RPMI7951 (cell line): ENCODE measurements around the gene KLHL41. TPM values are rescaled to one million over a fixed set of nuclear protein-coding genes. Genes with fewer than 3 reads are reported as not detected.

ENCODE experiments used
- DNase-seq: peaks from one replicate; pipeline ENCODE4 v3.0.0-alpha.2; 2012; ENCODE audit warnings: low read depth
- total RNA-seq: library from RNA; depleted of rRNA; stranded (reverse); fragments of >200 nt; shearing (Covaris generic); gene quantifications from 2 replicates; pipeline ENCODE4 v1.2.3, GENCODE V29; 2014; rRNA removed

Gene KLHL41
- 0.12 and 0.20 TPM in 2 replicates for total RNA-seq

DNA sequence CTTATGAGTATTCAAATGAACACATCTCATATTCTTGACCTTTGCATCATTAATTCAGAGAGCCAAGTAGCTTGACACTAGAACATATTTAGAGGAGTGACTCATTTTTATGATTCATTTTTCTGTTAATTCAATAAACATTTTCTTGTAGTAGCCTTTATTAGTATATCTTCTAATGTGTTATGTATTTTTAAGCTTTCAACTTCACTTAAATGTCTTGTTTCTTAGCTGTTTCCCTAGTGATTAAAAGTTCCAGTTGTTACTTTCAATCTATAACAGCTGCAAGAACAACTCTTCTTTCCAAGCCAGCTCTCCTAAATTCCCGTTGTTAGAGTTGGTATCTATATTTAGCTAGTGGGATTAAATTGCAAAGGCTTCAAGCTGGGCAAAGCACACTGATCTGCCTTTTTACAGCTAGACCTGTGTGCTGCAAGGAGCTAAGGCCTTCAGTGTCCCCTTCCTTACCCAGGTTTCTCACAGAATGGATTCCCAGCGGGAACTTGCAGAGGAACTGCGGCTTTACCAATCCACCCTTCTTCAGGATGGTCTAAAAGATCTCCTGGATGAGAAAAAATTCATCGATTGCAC lies at the start of gene KLHL41:
Gene KLHL41, plus strand, starts transcription at position 405 of the 588 bp plus-strand sequence. Its CDS starts 77 bp downstream, at position 482.
- no peak for DNase-seq

DNA sequence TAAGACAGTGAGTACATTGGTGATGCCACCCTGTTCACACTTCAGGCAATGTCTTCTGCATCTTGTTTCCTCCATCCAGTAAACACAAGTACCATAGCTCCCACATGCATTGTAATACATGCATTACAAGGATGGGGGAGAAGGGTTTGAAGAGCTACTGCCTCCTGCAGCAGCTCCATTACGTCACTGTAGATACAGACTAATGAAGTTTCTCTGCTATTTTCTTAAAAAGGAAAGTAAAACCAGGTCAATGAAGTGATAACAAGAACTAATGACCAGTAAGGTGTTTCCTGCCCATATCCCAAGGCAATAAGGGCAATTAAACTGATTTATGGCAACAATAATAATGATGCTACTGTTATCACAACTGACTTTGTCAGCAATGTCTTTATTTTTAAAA lies 48.4 kb upstream of the KLHL41 start:
- DNase-seq = no peak

DNA sequence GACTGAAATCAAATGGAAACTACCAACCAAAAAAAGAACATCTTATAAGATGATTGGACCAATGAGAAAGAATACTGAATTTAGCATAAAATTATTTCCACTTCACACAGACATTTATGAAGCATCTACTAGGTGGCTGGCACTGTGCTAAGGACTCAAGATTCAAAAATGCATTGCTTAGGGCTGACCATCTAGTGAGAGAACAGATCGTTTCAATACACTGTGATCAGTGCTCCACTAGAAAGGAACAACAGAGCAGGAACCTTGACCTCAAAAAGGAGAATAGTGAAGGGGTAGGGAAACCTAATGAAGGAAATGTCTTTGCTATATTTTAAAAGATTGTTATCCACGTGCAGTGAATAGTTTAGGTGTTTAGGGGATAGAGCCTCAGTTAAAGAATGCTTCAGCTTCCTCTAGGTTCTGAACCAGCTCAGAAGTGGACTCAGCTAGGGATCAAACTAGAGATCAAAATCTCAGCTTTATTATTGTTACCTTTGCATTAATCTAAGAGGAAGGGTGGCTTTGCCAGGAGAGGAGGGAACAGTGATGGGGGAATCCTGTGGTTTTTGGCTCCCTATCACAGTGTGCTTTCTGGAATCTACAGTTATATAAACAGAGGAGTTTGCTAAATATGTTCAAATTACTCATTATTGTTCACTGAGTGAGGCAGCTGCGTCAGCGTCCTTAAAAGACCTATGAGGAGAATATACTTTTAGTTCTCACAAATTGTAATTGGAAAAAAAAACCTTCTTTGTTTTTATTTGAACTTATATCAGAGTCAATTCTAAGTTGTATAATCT lies 46.4 kb upstream of the KLHL41 start:
- peak; percentile 58 for DNase-seq

DNA sequence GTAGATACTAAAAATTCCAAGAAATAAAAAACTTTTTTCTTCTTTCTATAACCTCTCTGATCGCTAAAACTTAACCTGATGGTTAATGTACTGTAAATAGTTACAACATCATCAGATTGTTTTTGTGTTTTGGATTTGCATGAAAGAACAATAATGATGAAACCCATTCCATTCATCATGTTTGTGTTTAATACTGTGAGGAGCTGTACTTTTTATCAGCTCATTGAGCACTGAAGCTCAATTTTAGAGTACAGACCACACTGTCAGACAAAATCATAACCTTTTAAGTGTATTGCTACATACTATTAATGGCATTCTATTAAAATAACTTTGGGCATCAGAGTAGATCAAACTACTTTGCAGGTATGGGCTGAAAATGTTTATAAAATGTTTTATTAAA lies 45.0 kb upstream of the KLHL41 start:
- DNase-seq = no peak

DNA sequence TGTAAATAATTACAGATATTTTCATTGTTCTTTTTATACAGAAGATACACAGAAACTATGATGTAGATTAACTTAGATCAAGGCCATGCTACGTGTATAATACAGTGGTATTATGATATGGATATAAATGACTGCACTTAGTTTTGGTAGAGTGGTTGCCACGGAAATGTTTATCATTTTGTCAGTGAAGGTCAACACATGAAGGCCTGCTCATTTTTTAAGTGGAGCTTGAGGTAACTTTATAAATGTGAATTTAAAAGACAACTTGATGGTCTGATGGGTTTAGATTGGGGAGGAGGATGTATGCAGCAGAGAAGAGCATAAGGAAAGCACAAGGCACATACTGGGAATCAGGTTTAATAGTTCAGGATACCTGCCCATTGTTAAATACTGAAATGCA lies 44.6 kb upstream of the KLHL41 start:
- no peak for DNase-seq

DNA sequence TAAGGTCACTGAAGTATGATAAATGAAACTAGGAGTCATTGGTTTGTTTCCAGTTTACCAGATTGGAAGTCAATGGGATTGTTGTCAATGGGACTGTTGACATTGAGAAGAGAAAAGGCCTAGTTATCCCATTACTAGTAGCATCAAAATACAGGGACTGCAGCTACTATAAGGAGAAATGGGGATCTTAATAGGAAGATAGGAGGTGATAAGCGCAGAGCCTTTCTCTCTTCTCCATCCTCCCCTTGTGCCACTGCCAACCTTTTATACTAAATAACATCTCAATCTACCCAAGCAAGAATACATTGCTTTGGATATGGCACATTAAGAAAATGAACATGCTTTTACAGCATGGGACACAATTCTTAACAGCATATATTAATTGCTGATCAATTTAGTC lies 40.7 kb upstream of the KLHL41 start:
- no peak for DNase-seq

DNA sequence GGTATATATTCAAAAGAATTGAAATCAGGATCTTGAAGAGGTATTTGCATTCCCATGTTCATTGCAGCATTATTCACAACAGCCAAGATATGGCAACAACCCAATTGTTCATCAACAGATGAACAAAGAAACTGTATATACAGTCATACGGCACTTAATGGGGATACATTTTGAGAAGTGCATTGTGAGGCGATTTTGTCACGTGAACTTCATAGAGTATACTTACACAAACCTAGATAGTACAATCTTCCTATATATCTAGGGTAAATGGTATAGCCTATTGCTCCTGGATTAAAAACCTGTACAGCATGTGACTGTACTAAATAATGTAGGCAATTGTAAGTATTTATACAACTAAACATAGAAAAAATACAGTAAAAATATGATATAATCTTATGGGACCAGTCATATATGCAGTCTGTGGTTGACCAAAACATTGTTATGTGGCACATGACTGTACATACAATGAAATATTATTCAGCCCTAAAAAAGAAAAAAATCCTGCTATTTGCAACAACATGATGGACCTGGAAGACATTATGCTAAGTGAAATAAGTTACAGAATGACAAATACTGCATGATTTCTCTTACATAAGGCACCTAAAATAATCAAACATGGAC lies 39.4 kb upstream of the KLHL41 start:
- DNase-seq = no peak

DNA sequence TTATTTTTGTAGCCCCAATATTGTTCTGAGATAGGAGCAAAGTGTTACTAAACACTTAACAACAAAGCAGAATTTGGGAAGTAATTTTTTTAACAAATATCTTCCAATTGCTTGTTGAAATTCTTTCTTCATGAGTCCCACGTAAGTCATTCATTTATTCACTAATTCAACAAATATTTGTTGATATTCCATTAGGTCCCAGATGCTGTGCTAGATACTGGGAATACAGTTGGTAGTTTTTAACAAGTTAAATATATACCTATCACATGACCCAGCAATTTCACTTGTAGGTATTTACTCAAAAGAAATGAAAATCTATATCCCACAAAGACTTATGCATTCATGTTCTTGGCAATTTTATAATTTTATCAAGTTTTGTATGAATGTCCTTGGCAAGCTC lies 37.3 kb upstream of the KLHL41 start:
- no peak for DNase-seq

DNA sequence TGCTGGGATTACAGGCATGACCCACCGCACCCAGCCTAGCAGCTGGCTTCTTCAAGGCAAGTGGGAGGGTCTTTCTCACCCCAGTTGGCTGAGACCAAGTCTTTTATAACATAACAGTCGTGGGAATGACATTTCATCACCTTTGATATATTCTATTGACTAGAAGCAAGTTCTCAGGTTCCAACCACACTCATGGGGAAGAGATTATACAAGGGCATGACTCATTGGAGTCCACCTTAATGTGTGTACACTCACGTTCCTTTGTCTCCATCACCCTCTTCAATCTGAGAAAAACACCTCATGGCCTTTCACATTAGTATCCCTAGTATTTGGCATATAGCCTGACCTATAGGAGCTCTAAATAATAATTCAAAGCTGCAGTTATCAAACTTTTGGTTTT lies 33.0 kb upstream of the KLHL41 start:
- DNase-seq = no peak

DNA sequence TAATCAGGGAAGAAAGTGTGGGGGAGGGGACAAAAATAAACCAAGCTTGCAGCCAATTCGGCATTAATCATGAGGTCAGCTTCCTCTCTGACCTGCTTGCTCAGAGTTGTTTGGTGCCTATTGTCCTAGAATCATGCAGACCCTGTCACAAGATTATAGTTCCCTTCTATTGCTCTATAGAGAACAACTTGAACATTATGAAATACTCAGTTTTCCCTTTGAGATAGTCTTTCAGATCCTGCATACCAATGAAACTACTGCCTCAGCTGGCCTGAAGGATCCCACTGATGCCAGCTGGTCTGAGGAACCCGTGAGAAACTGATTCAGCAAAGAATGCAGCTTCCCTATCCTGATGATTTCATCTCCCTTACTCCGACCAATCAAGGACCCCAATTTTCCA lies 31.2 kb upstream of the KLHL41 start:
- peak; percentile 28 for DNase-seq

DNA sequence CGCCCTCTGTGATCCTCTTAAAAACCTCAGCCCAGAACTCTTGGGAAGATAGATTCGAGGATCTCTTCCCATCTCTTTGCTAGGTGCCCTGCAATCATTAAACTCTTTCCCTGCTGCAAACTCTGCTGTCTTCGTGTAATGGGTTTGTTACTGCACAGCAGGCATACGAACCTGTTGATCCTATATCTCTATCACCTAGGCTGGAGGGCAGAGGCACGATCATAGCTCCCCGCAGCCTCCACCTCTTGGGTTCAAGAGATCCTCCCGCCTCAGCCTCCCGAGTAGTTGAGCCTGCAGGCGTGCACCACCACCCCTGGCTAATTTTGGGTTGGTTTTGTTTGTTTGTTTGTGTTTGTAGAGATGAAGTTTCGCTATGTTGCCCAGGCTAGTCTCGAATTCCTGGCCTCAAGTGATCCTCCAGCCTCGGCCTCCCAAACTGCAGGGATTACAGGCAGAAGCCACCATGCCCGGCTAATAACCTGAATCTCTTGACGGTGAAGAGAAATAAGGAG lies 30.7 kb upstream of the KLHL41 start:
- DNase-seq = no peak

DNA sequence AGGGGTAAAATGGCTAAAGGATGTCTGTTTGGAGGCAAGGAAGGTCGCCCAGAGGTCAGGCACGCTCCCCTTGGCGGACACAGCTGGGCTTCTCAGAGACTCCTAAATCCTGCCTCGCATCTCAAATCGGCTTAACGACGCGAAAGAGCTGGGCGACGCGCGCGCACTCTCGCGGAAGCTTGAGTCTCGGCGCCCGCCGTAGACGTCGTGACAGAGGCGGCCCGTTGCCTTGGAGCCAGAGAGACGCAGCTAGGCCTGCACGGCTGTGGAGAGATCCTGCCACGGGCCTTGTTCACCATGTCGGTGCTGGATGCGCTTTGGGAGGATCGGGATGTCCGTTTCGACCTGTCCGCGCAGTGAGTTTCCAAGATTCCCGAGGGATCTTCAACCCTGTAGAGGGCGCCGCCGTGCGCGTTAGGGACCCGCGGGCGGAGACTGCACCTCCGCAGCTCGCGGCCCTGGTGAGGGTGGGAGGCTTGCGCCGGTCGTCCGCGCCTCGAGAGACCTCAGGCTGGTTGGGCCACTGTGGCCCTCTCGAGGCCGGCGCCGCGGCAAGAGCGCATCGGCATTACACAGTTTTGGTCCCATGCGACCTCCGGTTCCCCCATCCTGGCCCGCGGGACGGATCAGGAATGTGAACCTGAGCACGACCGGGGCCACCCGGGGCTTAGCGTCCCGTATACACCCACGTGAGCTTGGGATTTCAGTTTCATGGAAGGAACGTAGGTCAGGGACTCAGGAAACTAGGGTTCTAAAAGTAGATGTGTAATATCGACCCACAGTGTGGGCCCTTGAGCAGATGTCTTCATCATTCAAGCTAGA lies 30.0 kb upstream of the KLHL41 start, which contains the start of gene BBS5:
Gene BBS5, plus strand, starts transcription at position 238 of the 822 bp plus-strand sequence. Its CDS starts 60 bp downstream, at position 298.
- peak; percentile 82 for DNase-seq

DNA sequence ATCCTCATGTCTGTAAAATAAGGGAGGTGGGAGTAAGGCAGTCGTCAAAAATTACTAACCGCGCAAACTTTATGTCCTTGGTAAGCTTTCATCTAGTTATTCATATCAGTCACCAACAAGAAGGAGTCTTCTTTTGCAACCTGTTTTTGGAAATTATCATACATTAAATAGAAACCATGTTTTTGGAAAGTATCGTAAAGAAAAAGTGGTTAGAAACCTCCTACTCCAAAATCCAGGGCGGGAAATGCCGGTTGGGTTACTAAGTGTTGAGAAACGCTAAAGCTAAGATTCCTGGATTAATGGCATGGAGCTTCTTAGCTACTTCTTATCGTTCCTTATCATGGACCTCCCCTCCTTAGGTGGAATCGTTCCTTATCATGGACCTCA lies 29.4 kb upstream of the KLHL41 start:
- peak; percentile 10 for DNase-seq

DNA sequence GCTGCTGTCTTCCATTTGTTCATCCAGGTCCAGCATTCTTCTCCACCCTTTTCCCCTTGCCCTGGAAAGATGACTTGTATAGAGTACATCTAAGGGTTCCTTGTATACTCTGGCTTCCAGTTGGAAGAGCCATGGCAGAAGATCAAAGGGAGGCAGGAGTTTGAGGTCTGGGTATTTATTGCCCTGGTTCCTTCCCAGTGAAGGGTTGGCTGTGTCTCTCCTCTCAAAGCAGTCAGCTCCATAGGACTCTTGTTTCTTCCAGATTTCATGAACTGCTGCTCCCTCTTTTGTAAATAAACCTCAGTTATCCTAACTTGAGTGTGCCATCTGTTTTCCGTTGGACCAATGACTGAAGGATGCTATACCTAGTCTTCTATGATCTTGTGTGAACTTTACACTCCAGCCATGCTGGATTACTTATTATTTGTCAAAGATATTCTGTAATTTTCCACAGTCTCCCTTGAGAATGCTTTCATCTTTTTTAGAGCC lies 23.8 kb upstream of the KLHL41 start:
- no peak for DNase-seq

DNA sequence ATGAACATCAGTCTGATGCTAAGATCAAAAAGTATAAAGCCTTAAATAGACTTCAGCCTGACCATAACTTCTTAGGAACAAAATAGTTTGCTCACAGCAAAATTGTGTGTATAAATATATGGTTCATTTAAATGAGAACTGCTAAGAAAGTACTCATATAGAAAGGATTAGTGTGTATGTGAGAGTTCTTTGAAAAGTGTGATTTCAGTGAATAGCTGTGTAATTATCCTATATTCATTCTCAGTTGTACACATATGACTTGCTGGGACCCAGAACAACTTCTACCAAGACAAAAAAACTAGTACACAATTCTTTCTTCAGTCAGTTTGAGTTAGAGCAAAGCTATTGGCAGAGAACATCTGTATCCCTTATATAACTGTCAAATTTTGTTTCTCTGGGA lies 23.0 kb upstream of the KLHL41 start:
- DNase-seq = no peak

DNA sequence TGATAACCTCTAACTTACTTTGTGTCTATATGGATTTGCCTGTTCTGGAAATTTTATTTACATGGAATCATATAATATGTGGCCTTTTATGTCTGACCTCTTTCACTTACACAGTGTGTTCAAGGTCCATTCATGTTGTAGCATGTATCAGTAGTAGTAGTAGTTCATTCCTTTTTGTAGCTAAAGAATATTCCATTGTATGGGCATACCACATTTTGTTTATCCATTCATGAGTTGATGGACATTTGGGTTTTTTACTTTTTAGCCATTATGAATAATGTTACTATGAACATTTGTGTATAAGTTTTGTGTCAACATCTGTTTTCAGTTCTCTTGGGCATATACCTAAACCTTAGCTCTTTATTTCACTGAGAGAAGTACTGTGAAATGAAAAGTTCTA lies 18.7 kb upstream of the KLHL41 start:
- no peak for DNase-seq

DNA sequence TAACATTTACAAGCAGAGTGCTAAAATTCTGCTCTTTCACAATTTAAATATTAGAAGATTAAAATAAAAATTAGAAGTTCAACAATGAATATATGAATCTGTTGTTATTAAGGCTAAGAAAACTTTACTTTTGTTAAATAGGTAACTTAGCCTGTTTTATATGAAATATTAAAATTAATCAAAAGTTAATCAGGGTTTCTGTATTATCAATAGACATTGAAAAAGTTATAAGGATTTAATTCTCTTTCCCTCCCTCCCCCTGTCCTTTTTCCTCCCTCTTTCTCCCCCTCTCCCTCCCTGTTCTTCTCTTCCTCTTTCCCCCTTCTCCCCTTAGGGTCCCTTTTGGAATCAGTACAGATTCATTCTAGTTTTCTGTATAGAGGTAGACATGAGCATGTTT lies 18.1 kb upstream of the KLHL41 start:
- no peak for DNase-seq

DNA sequence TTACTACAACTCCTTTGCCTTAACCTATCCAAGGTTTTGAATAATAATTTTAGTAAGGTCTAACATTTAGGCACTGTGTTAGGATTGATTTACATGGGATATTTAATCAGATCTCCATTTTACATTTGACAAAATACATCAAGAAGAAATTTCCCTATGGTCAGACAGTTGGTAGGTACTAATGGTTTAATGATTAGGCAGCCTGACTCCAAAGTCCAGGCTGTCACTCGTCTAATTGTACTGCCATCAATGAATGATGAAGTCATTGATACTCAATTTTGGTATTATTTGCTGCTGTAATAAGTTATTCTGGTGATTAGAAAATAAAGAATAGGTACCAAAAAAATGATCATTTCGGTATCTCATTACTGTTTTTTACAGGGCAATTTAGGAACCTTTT lies 16.1 kb upstream of the KLHL41 start:
- DNase-seq = no peak

DNA sequence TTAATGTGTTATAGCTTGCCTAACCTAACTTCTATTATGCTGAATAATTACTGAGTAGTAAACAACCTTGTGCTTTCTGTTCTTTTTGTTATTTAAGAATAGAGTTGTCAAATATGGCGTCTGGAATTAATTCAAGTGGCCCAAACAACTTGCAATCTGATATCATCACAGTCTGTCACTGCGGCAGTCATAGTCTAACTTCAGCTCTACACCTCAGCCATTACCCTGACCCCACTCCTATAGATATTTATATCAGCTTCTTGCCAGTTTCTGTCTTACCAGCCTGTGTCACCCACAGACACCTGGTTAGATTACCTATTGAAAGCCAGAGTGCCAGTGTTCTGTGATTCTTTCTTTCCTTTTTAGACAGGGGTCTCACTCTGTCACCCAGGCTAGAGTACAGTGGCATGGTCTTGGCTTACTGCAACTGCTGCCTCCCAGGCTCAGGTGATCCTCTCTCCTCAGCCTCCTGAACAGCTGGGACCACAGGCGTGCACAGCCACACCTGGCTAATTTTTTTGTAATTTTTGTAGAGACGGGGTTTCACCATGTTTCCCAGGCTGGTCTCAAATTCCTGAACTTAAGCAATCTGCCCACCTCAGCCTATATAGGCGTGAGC lies 14.1 kb upstream of the KLHL41 start:
- DNase-seq = no peak

DNA sequence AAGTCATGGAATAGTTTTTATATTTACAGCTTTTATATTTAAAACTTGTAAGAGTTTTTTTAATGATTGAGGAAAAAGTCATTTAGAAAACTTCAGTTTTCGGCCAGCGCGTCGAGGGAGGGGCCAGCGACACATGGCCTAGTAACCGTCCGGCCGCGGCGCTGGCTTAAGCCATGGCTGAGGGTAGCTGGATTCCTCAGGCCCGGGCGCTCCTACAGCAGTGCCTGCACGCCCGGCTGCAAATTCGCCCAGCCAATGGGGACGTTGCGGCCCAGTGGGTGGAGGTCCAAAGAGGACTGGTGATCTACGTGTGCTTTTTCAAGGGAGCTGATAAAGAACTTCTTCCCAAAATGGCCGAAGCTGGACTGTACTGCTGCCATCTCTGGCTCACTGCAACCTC lies 4.9 kb upstream of the KLHL41 start:
- no peak for DNase-seq

DNA sequence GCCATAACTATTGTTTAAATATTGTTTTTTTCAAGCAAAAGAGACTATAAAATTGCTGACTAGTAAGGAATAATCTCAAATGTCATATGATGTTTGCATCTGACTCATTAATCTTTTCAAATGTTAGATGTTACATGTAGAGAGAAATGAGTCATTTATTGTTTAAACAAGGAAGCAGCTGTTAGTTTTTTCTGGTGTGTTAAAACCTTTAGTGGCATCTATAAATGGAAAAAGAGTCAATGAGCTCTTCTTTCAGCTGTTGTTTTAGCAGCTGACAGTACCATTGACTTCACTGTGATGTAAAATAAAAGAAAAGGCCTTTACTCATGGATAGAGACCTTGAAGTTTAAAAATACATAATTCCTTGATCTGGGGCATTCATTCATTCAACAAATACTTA lies 1.8 kb upstream of the KLHL41 start:
- peak; percentile 53 for DNase-seq
